Right atrium auricular region (tissue), 2 donors: ENCODE measurements around the gene ETFA. TPM values are rescaled to one million over a fixed set of nuclear protein-coding genes. Genes with fewer than 3 reads are reported as not detected.

Experiments used
- DNase-seq: peaks from one replicate; pipeline ENCODE4 v3.0.0-alpha.2; 2019; ENCODE audit warnings: low spot score
- H3K27ac ChIP-seq, 2 donors: fragments of 200-600 bp; sonication (generic); 1 replicate in 1 of 2; 2 replicates in 1 of 2; pipeline ENCODE4 v1.5.1; 2016 to 2019
- H3K27me3 ChIP-seq, 2 donors: fragments of 200-600 bp; sonication (generic); one replicate each; pipeline versions ENCODE4 v1.5.1 to v1.6.0; 2017 to 2019
- H3K36me3 ChIP-seq: fragments of 200-600 bp; sonication (generic); one replicate; pipeline ENCODE4 v1.5.1; 2016
- H3K4me1 ChIP-seq, 2 donors: fragments of 200-600 bp; sonication (generic); one replicate each; pipeline versions ENCODE4 v1.5.1 to v1.6.0; 2017 to 2019
- H3K4me3 ChIP-seq, 2 donors: fragments of 200-600 bp; sonication (generic); 1 replicate in 1 of 2; 2 replicates in 1 of 2; pipeline ENCODE4 v1.5.1; 2017 to 2019; ENCODE audit warnings: mild to moderate bottlenecking in 1 of 2, moderate library complexity in 1 of 2
- H3K9me3 ChIP-seq, 2 donors: fragments of 200-600 bp; sonication (generic); one replicate each; pipeline ENCODE4 v1.5.1; 2019
- total RNA-seq, 2 donors: library from RNA; depleted of rRNA; stranded (reverse); fragments of >200 nt; gene quantifications; one replicate each; pipeline ENCODE4 v1.1.0, GENCODE V29; 2016
- TF ChIP-seq, protein P1 (sequence below), 2 donors: fragments of 200-600 bp; sonication (generic); IDR thresholded peaks; one replicate each; pipeline ENCODE4 v1.5.1; 2019; ENCODE audit warnings: antibody characterized with exemption in 2 of 2

ETFA gene
- 100 to 1,000 TPM; 109 to 186 TPM for total RNA-seq

DNA sequence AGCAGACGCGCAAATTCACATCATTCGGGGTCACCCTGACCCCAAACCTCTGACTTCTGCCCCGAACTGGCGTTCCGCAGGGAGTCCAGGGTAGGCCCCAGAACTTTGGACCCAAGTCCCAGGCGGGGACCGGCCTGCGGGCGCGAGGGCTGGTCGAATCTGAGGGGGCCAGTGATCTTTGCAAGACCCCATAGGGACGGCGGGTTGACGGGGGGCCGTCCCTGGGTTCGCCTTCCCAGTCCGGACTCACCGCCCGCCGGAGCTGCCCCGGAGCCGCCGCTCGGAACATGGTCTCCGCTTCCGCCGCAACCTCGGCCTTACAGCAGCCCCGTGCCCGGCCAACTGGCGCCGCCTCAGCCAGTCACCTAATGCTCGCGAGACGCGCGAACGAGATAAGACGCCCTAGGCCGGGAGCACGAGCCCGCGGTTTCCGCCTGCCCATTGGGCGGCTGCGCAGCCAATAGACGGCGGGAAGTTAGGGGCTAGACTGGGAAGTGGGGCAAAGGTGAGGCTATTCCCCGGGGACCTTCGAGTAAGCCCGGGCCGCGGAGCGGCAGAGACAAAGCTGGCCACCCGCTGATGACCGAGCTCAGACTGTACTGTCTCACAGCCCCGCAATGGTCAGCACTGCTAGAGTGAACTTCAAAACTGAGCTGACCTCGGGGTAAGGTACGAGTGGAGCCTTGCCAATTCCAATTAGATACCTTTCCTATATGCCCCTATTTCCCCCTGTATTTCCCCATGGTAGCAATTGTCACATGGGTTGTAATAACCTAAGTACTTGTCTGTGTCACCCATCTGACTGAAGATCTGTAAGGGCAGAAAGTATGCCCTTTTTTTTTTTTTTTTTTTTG is at the start of gene ETFA:
Gene ETFA, minus strand, starts transcription at position 370 of the 854 bp plus-strand sequence. Its CDS starts 81 bp downstream, at position 289.
- H3K4me3 ChIP-seq: peak within 1 kb of the TSS; percentile 82 to 83
- peaks cover 0 to 21% of the 10 kb centered on the region in 2 donors for H3K4me1 ChIP-seq
- H3K36me3 ChIP-seq: no peaks in the 10 kb centered on the region
- peak within 1 kb of the TSS; percentile 90 to 92 for H3K27ac ChIP-seq
- H3K9me3 ChIP-seq: no peaks in the 10 kb centered on the region
- TF ChIP-seq, protein P1, sequence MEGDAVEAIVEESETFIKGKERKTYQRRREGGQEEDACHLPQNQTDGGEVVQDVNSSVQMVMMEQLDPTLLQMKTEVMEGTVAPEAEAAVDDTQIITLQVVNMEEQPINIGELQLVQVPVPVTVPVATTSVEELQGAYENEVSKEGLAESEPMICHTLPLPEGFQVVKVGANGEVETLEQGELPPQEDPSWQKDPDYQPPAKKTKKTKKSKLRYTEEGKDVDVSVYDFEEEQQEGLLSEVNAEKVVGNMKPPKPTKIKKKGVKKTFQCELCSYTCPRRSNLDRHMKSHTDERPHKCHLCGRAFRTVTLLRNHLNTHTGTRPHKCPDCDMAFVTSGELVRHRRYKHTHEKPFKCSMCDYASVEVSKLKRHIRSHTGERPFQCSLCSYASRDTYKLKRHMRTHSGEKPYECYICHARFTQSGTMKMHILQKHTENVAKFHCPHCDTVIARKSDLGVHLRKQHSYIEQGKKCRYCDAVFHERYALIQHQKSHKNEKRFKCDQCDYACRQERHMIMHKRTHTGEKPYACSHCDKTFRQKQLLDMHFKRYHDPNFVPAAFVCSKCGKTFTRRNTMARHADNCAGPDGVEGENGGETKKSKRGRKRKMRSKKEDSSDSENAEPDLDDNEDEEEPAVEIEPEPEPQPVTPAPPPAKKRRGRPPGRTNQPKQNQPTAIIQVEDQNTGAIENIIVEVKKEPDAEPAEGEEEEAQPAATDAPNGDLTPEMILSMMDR (IDR thresholded peaks at IDR 0.05): no peak
- no peaks in the 10 kb centered on the region for H3K27me3 ChIP-seq
- DNase-seq: peak; percentile 98

GRCh38 chr15:76360416-76360815 is 49.1 kb upstream of the ETFA start:
- DNase-seq: no peak
- no peak overlapping the region for H3K27ac ChIP-seq

GRCh38 chr15:76359152-76359551 is 47.9 kb upstream of the ETFA start:
- Histone ChIP-seq H3K27ac (no peak overlapping the region), H3K4me3 (no peak overlapping the region), H3K4me1 (no peaks in the 10 kb centered on the region), H3K9me3 (no peaks in the 10 kb centered on the region), H3K27me3 (no peaks in the 10 kb centered on the region), H3K36me3 (no peaks in the 10 kb centered on the region)
- TF ChIP-seq, protein P1 (IDR thresholded peaks at IDR 0.05): no peak
- DNase-seq: no peak

More at GRCh38 chr15:76360416-76360815, 49.1 kb upstream of the ETFA start:
- no peaks in the 10 kb centered on the region for H3K27me3 ChIP-seq
- TF ChIP-seq, protein P1 (IDR thresholded peaks at IDR 0.05): no peak
- H3K4me1 ChIP-seq: no peaks in the 10 kb centered on the region
- no peaks in the 10 kb centered on the region for H3K9me3 ChIP-seq
- H3K4me3 ChIP-seq: no peak overlapping the region
- H3K36me3 ChIP-seq: no peaks in the 10 kb centered on the region

- Histone ChIP-seq H3K4me1 (no peaks in the 10 kb centered on the region), H3K27ac (no peak overlapping the region), H3K4me3 (no peak overlapping the region), H3K9me3 (no peaks in the 10 kb centered on the region), H3K36me3 (no peaks in the 10 kb centered on the region), H3K27me3 (no peaks in the 10 kb centered on the region)
- TF ChIP-seq, protein P1 (IDR thresholded peaks at IDR 0.05): no peak
- no peak for DNase-seq
These were observed 47.2 kb upstream of the ETFA start for GRCh38 chr15:76358453-76358852.

- no peak for DNase-seq
- Histone ChIP-seq H3K9me3 (no peaks in the 10 kb centered on the region), H3K4me1 (no peaks in the 10 kb centered on the region), H3K27ac (no peak overlapping the region), H3K36me3 (no peaks in the 10 kb centered on the region), H3K4me3 (no peak overlapping the region), H3K27me3 (no peaks in the 10 kb centered on the region)
- TF ChIP-seq, protein P1 (IDR thresholded peaks at IDR 0.05): no peak
These were observed 43.7 kb upstream of the ETFA start for GRCh38 chr15:76354823-76355440.
